NCI-H345 treated with DMSO at 0.1 percent for 48 hours (cell line): ENCODE measurements around the gene MEOX2.

ENCODE experiments used
- DNase-seq: peaks from one replicate; lab custom pipeline; 2025; ENCODE audit not compliant: unreplicated experiment; lab: John Stamatoyannopoulos, UW

MEOX2 gene

DNA sequence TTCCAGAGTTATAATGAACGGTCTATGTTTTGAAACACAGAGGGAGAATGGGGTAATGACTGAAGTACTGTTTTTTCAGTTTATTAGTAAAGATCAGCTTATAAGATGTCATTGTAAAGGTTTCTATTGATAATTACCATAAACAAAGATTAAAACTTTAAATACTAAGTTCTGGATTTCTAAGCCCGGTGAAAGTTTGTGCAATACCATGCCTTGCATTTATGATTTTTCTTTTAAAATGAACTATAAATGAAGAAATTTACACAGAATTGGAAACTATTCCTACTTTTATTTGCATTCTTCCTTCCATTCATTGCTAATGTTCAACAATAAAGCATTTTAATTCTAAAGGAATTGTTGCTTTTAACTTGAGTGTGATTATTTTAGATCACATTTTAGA, 4.9 kb downstream of the MEOX2 start:
- DNase-seq: no peak

DNA sequence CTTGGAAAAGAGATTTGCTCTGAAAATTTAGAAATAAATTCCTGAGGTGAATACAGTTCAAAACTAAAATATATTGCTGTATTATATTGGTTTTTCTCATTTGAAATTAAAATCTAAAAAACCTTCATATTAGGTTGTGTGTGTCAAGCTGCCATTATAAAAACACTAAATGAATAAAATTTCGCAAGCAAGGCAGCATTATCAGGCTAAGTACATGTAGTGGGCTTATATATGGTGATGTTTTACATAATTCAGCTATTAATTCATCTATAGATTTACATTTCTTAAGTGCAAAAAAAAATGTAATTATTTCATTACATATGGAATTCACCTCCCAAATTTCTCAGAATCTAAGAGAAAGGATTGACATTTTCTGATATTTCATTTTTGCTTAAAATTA, 5.3 kb downstream of the MEOX2 start:
- DNase-seq: no peak

DNA sequence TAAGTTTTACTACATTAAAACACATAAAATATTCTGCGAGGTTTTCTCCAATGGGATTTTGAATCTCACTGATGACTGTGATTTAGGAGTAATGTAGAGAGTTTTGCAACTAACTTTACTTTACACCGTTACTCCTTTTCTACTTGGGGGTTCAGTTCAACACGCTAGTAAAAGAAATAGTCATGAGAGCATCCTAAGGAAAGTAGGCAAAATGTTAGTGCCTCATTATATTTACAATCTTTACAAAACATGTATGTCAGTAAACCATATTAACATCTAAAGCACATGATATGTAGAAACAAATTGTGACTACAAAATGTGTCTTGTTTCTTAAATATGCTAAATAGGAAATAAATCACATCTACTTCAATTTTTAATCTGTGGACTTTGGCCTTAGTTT, 6.0 kb downstream of the MEOX2 start:
- DNase-seq: no peak

DNA sequence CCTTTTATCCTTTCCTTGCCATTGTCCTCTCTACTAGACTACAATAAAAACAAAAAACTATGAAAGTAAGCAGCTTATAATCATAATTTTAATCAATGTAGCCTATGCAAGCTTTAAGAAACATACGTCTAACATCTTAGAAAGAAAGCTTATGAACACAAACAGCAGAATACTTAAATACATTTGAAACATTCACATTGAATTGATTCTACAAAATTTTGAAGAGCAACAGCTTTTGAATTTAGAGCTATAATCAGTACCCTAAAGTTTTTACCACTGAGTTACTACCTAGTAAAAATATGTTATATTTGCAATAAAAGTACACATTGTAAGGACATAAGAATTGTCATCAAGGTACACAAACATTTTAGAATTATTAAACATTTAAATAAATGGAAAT, 7.2 kb downstream of the MEOX2 start:
- DNase-seq: no peak

DNA sequence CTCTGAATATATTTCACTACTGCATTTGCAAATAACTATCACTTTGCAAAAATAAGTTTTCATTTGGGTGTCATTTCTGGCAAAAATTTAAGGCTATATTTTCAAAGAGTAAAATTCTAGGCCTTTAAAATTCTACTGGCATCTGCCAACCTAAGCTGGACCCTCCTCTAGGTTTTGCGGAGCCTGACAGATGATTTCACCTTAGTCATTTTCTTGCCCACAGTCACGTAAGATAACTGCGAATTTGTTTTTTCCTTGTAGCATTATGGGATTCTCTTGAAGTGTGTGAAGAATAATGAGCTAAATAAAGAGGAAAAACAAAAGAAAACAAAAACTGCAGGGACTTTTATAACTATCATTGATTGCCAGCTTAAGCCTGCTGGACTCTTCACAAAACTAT, 7.8 kb downstream of the MEOX2 start:
- DNase-seq: no peak

DNA sequence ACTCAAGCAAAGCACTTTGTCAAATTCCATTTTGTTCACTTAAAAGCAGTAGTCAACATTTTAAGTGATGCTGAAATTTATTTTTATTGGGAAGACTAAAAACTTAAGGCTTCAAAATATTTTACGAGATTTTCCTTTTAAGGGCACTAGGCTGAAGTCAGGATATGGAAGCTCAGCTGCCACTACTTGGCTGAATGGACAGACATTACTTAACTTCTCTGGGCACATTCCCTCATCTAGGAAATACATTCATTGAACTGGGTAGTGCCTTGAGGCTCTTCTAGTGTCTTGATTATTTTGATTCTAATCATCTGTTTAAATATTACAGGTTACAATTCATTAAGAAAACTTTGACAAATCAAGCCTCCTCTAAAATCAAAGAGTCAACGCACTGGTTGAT, 11.1 kb downstream of the MEOX2 start:
- no peak for DNase-seq

DNA sequence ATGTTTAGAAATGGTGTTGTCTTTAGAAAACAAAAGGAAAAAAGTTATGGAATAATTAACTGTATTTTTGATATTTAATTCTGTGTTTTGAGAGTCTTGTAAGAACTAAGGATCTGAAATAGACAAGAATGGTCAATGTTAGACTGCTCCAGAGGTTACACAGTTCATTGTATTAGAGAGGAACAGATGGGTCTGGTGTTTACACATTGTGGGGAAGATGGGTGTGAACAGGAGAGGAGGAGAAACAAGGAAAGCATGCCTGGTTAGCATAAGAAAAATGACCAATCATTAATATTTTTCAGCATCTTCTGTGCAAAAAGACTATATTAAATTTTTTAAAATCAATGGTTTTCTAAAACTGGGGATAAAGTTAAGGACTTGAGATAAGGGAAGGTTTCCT, 11.9 kb downstream of the MEOX2 start:
- no peak for DNase-seq

DNA sequence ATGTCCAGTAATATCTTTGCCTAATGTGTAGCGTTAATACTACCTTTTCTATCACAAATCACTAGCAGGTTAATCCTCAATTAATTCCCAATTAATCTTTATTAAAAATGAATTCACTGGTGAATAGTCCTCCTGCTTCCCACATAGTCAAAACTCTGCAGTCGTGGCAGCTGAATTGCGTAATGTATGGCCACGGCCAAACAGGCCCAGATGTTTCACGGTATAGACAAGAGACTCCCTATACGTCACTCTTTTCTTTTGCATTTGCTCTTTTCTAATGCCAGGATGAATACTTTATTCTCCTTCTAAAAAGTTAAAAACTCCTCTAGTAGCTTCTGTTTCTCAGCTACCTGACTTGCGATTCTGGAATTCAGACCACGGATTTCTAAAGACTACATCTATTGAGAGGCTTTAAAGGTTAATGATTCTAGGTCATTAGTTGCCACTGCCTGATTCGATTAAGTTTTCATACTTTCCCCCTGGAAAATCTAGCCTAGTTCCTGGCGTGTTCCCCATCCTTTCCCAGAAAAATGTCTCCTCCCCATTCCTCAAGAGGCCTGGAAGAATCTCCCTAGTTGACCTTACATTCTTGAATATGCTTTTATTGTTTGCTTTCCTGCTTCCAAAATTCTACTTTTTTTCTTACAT, 16.9 kb downstream of the MEOX2 start:
- no peak for DNase-seq

DNA sequence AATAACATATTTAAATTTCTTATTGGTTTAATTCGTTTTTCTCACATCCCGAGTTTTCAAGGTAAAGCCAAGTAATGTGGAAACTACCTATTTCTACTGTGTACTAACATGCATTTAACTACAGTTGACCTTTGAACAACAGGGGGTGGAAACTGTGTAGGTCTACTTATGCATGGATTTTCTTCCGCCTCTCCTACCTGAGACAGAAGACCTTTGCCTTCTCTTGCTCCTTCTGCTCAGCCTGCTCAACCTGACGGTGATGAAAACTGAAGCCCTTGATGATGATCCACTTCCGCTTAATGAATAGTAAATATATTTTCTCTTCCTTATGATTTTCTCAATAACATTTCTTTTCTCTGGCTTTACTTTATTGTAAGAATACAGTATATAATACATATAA, 18.5 kb downstream of the MEOX2 start:
- DNase-seq: no peak

DNA sequence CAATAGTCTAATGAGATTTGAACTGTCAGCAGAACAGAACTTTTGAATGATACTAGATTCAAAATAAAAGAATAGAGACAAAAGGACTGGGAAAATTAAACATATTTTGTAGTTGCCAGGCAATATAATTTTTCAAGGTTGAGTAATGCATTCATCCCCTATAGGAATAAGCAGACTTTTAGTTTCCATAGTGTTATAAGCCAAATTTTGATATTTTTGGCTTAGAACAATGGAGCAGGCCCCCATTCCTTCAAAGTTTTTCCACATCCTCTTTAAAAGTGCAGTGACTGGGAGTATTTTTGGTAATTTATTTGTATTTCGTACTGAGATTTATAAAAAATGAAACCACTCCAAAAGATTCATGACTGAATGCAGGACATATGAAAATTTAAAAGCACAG, 24.0 kb downstream of the MEOX2 start:
- no peak for DNase-seq

DNA sequence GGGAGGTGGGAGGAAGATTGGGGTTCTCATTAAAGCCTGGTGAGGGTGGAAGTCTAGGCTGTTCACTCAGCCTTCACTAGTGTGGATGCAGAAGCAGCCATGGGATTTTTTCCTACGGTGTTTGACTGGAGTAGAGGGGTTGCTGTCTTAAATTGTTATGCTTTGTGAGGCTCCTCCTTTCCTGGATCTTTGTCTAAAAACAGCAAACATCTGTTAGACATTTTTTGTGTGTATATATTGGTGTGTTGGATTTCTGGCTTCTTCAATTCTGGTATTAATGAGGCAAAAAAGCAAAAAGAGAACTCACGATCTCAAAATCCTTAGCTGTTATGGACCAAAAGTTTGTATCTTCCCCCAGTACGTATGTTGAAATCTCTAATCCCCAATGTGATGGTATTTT, 28.2 kb downstream of the MEOX2 start:
- DNase-seq: no peak

DNA sequence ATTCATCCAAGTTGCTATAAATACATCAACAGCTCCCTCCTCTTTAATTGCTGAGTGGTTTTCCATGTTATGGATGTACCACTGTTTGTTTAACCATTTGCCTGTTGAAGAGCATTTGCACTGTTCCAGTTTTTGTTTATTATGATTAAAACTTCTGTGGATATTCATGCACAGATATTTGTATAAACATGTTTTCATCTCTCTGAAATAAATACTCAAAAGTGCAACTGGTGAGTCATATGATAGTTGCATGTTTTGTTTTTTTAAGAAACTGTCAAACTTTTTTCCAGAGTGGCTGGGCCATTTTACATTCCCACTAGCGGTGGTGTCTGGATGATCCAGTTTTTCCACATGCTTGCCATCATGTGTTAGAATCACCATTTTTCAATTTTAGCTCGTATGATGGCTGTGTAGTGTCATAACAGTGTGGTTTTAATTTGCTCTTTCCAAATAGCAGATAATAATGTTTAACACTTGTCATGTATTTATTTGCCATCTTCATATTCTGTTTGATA, 33.6 kb downstream of the MEOX2 start:
- no peak for DNase-seq

DNA sequence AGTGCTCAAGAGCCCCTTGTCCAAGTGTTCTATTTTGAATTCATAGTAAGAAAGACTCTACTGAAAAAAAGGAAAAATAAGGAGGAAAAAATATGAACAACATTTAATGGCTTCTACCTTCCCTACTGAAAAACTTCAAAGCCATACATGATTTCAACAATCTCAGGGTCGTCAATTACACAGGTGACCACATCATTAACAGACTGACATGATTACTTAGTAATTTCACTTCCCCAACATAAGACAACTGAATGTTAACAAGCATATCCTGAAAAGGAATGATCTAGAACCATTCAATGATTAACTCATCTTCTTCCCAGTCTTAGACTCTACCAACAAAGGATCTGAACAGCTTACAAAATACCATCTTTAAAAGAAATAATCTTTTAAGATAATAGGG, 34.8 kb downstream of the MEOX2 start:
- no peak for DNase-seq

DNA sequence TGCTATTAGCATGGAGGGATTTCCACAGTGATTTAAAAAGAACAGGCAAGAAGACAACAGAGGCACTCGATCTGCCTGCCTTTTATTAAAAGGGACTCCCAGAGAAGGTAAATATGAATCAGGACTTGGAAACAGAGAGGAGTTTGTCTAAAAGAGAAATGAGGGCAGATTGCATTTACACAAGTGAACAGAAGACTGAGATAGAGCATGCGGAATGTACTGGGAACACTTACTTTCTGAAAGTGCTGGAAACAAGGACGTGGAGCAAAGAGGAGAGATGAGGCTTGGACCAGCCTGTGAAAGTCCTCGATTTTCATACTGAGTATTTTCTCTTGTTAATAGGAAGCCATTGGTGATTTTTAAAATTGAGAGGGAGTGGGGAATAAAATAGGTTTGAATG, 35.7 kb downstream of the MEOX2 start:
- no peak for DNase-seq

DNA sequence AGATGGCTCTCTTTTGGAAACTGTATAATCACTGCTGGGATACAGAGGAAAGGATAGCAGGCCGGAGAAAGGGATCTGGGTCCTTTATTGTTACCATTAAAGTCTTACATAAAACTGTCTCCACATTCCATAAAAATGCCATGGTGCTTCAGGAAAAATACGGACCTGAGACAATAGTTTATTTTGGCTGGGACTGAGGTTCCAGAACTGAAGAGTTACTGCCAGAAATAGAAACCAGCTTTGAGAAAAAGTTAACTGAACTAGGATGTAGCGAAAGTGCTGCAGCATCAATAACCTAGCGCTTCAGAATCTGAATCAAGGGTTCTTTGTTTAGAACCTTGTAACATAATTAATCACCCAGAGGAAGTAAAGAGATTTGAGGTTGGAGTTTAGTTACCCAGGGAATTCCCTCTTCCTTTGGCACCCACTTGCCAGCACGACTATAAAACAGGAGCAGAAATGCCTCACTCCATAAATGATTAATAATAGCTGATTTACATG, 38.0 kb downstream of the MEOX2 start:
- no peak for DNase-seq

DNA sequence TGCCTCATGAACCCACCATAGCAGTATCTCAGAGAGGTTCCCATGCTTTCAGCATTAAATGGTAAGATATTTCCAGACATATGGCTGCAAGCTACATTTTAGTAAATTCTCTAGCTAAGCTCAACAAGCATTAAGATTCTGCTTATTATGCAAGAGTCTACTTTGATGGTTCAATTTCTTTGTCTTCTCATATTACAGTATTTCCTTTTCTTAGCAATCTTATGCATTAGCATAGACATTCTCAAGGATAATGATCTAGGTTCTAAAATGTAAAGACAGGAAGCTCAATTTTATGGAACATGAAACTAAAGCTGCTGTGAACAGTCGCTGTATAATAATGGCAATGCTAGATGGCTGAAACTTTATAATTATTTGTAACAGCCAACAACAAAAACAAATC, 39.2 kb downstream of the MEOX2 start:
- no peak for DNase-seq

DNA sequence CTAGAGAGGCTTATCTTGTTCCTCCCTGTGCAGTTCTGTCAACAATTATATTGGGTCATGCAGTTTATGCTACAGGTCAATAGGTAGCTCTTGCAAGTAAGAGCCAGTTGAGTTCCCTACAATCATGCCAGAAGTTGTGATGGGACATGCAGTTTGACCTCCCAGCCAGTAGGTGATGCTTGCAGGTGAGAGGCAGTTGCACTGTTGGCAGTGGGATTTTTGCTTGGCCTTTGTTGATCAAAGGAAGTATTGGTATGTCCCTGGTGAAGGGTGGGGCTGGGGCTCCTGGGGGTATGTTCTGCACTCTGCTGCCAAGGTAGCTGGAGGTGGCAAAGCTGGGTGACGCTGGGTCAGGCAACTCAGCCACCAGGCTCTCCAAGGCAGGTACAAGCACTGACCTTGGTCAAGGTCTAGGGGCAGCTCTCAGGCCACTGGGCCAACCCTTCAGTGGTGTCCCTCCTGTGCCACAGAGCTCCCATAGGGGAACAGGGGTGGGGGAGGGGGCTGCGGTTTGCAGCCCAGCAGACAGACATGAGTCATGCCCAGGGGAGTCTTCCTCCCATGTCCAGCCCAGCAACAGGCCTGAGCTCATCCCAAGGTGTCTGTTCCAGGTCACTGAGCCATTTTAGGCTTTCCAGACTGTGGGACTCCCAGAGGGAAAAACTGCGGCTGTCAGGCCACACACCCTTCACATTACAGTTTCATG, 43.3 kb downstream of the MEOX2 start:
- no peak for DNase-seq

DNA sequence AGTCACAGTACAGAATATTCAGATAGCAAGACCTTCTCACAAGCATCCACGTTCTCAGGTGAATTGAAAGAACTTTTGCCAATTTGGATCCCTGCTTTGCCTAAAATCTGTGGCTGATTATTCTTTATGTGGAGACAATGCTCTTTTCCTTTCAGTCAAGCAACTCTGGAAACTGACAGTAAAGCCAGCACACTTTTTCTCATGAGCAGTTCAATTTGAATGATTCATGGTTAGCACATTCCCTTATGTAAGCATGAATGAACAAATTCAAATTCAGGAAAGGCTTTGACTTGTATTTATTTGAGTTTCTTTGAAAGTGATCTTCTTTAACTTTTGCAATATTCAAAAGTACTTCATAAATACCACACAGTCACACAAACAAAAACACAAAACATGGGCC, 57.6 kb downstream of the MEOX2 start:
- no peak for DNase-seq

DNA sequence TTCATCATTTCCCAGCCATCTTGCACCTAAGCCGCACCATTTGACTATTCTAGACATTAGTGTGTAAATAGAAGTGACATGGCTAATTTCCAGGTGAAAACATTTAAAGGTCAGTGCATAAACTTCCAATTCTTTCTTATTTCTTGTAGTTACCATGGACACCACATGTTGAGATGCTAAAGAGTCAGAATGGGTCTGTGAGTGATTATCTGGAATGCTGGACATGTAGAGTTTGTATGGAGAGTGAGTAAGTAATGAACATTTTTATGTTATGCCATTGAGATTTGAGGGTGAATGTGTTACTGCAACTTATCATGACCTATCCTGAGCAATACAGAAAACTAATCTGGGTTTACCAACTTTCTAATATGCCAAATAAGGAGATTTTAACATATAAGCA, 60.4 kb downstream of the MEOX2 start:
- DNase-seq: no peak

DNA sequence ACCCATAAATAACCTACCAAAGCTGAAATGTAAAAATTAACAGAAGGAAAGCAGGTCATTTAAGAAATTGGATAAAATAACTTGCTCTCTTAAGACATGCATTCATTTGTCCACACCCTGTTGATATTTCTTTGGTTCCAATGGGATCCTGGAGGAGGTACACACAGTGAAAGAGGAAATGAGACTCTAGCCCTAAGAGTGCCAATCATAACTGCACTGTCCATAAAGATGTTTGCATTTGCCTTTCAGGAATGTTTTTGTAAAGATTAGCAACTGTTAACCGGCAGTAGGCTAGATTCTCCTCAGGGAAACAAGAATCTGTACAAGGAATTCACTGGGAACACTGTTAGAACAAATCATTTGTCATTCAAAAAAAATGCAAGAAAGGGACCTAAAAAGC, 61.0 kb downstream of the MEOX2 start:
- DNase-seq: no peak

DNA sequence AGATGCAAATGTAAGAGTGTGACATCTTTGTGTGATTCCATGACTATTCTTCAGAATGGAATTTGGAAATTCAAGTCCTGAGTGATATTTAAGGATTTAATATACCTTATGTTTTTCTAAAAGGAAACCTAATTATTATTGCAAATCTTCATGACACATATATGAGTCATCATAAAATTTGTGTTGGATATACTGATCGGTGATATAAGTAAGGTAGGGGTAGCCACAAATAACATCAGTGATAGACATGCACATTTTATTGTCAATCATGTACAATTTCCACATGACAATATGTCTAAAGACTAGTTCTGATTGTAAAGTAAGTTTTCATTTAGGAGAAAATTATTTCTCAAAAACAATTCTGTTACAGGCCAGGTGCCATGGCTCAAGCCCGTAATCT, 65.0 kb downstream of the MEOX2 start:
- no peak for DNase-seq

DNA sequence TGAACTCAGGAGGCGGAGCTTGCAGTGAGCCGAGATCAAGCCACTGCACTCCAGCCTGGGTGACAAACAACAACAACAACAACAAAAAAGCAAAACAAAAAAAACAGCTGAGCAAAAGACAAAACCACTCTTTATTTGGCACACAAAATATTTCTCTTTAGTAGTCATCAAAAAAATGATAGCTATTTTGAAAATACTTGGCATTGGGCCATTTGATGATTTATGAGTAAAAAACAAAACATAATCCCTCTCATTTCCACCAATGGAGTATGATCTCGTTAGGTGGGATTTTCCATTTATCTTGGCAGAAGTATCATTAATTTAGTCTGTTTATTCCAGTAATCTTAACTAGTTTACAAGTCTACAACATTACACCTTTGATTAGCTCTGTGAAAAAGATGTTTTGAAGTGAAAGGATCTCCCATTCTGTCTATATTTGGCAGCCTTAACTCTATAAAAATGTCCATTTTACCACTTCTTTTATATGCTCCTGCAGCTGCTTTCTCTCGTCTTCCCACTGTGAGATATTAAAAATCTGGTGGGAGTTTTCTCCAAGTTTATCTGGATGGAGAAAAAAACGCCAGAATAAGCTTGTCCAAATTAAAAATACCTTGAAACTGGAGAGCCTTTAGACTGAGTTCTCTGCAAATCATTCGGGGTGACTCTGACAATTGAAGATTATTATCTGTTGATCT, 65.8 kb downstream of the MEOX2 start:
- no peak for DNase-seq
